ENCODE results near the gene NELL2. TPM values are rescaled to one million over a fixed set of nuclear protein-coding genes. Genes with fewer than 3 reads are reported as not detected.
"Not testable (repeated sequence)": the region's sequence is repeated elsewhere in the genome, so short reads cannot be mapped to it uniquely, and the experiment has no call there.

The NELL2 gene
- total RNA-seq, 1 experiment from 2014 or later, result 19.9 TPM

GRCh38 chr12:44696542-44696941 lies 179.6 kb downstream of the NELL2 start:
- peak; percentile 12 for DNase-seq (ENCODE audit: low read depth)

- no peak for DNase-seq (ENCODE audit: low read depth)
These were observed 182.1 kb downstream of the NELL2 start for GRCh38 chr12:44694017-44694416.

- DNase-seq (ENCODE audit: low read depth), result no peak
These were observed 186.5 kb downstream of the NELL2 start for GRCh38 chr12:44689587-44689986.

- DNase-seq (ENCODE audit: low read depth), result not testable (repeated sequence)
These were observed 189.2 kb downstream of the NELL2 start for GRCh38 chr12:44686821-44687432.

GRCh38 chr12:44677724-44678123 lies 198.4 kb downstream of the NELL2 start:
- peak; percentile 11 for DNase-seq (ENCODE audit: low read depth)

GRCh38 chr12:44674875-44675274 lies 201.2 kb downstream of the NELL2 start:
- no peak for DNase-seq (ENCODE audit: low read depth)

- DNase-seq (ENCODE audit: low read depth), result no peak
These were observed 202.3 kb downstream of the NELL2 start for GRCh38 chr12:44673811-44674210.

GRCh38 chr12:44672042-44672441 lies 204.1 kb downstream of the NELL2 start:
- no peak for DNase-seq (ENCODE audit: low read depth)

- DNase-seq (ENCODE audit: low read depth), result no peak
These were observed 207.7 kb downstream of the NELL2 start for GRCh38 chr12:44668443-44668842.

- no peak for DNase-seq (ENCODE audit: low read depth)
These were observed 208.7 kb downstream of the NELL2 start for GRCh38 chr12:44667461-44667860.

- DNase-seq (ENCODE audit: low read depth), result no peak
These were observed 212.8 kb downstream of the NELL2 start for GRCh38 chr12:44663291-44663690.

GRCh38 chr12:44655846-44656245 lies 220.3 kb downstream of the NELL2 start:
- no peak for DNase-seq (ENCODE audit: low read depth)

- no peak for DNase-seq (ENCODE audit: low read depth)
These were observed 221.2 kb downstream of the NELL2 start for GRCh38 chr12:44654646-44655639.

- no peak for DNase-seq (ENCODE audit: low read depth)
These were observed 222.1 kb downstream of the NELL2 start for GRCh38 chr12:44653861-44654527.

GRCh38 chr12:44649693-44650092 lies 226.4 kb downstream of the NELL2 start:
- no peak for DNase-seq (ENCODE audit: low read depth)

GRCh38 chr12:44647917-44648690 lies 228.0 kb downstream of the NELL2 start:
- no peak for DNase-seq (ENCODE audit: low read depth)

- no peak for DNase-seq (ENCODE audit: low read depth)
These were observed 235.5 kb downstream of the NELL2 start for GRCh38 chr12:44640427-44641190.

- DNase-seq (ENCODE audit: low read depth), result no peak
These were observed 238.2 kb downstream of the NELL2 start for GRCh38 chr12:44637875-44638274.

GRCh38 chr12:44628180-44628579 lies 247.9 kb downstream of the NELL2 start:
- DNase-seq (ENCODE audit: low read depth), result no peak

GRCh38 chr12:44627387-44628166 lies 248.5 kb downstream of the NELL2 start:
- DNase-seq (ENCODE audit: low read depth), result no peak
